Measurements from ENCODE around the gene TBCCD1. TPM values are rescaled to one million over a fixed set of nuclear protein-coding genes. Genes with fewer than 3 reads are reported as not detected.
"Not testable (repeated sequence)": the region's sequence is repeated elsewhere in the genome, so short reads cannot be mapped to it uniquely, and the experiment has no call there.

Gene TBCCD1
- polyA plus RNA-seq, 1 donor = 25.9 TPM

- no peak for DNase-seq
Measured at GRCh38 chr3:186520431-186520830, 46.7 kb downstream of the TBCCD1 start.

- no peak for DNase-seq
Measured at GRCh38 chr3:186519021-186519658, 48.0 kb downstream of the TBCCD1 start.

GRCh38 chr3:186517218-186517617 is 49.9 kb downstream of the TBCCD1 start:
- no peak for DNase-seq

GRCh38 chr3:186516646-186517045 is 50.5 kb downstream of the TBCCD1 start:
- DNase-seq = no peak

GRCh38 chr3:186515125-186515524 is 52.0 kb downstream of the TBCCD1 start:
- no peak for DNase-seq

- no peak for DNase-seq
Measured at GRCh38 chr3:186514296-186515002, 52.7 kb downstream of the TBCCD1 start.

- no peak for DNase-seq
Measured at GRCh38 chr3:186513386-186513785, 53.8 kb downstream of the TBCCD1 start.

GRCh38 chr3:186512570-186513302 is 54.4 kb downstream of the TBCCD1 start:
- no peak for DNase-seq

GRCh38 chr3:186511702-186512101 is 55.4 kb downstream of the TBCCD1 start:
- no peak for DNase-seq

GRCh38 chr3:186511245-186511644 is 55.9 kb downstream of the TBCCD1 start:
- no peak for DNase-seq

- DNase-seq = no peak
Measured at GRCh38 chr3:186510374-186511079, 56.6 kb downstream of the TBCCD1 start.

- no peak for DNase-seq
Measured at GRCh38 chr3:186509423-186509822, 57.7 kb downstream of the TBCCD1 start.

- DNase-seq = no peak
Measured at GRCh38 chr3:186506857-186507256, 60.3 kb downstream of the TBCCD1 start.

GRCh38 chr3:186506191-186506739 is 60.9 kb downstream of the TBCCD1 start:
- DNase-seq = no peak

- DNase-seq = no peak
Measured at GRCh38 chr3:186502966-186503712, 64.0 kb downstream of the TBCCD1 start.

GRCh38 chr3:186502138-186502948 is 64.8 kb downstream of the TBCCD1 start:
- DNase-seq = no peak

- DNase-seq = not testable (repeated sequence)
Measured at GRCh38 chr3:186499949-186500348, 67.2 kb downstream of the TBCCD1 start.

GRCh38 chr3:186498022-186498421 is 69.1 kb downstream of the TBCCD1 start:
- DNase-seq = not testable (repeated sequence)

GRCh38 chr3:186497608-186498007 is 69.5 kb downstream of the TBCCD1 start:
- DNase-seq = no peak

GRCh38 chr3:186496635-186497034 is 70.5 kb downstream of the TBCCD1 start:
- no peak for DNase-seq
